HCT116 (cell line): Measurements from ENCODE around the gene RNF126. TPM values are rescaled to one million over a fixed set of nuclear protein-coding genes. Genes with fewer than 3 reads are reported as not detected.

Experiments
- ATAC-seq: fragments of 200-7000 bp; cut with Tn5 transposase; 2 replicates; pipeline ENCODE4 v1.9.1; 2020; ENCODE audit warnings: mild to moderate bottlenecking, moderate library complexity
- BruUV-seq: library from RNA; stranded (reverse); fragments of 400-500 nt; replicated peaks from 2 replicates; lab custom pipeline; 2021; lab: Mats Ljungman, UMichigan
- CTCF ChIA-PET: fragments of 300-600 bp; sonication (Branson Sonifier 250); formaldehyde crosslinking; loops from one replicate; lab custom pipeline; 2021; ENCODE audit warnings: antibody characterized with exemption; lab: Charles Lee
- POLR2A ChIA-PET: fragments of 300-600, 350-600 bp; sonication (Branson Sonifier 250); formaldehyde crosslinking; loops from one replicate; lab custom pipeline; 2021; ENCODE audit warnings: antibody characterized with exemption; lab: Charles Lee
- RAD21 ChIA-PET, 2 experiments: fragments of 300-600 bp; sonication (Branson Sonifier 250); formaldehyde crosslinking; loops; one replicate each; lab custom pipeline; 2023; ENCODE audit warnings: low total read pairs in 2 of 2; ENCODE audit not compliant: uncharacterized antibody in 2 of 2, unreplicated experiment in 2 of 2, low non-redundant PET in 1 of 2; lab: Charles Lee
- DNase-seq: peaks from one replicate; pipeline ENCODE4 v3.0.0-alpha.2; 2010; ENCODE audit warnings: low read depth, low spot score
- H2AFZ ChIP-seq: fragments of 200-600 bp; shearing (Covaris generic), sonication (generic); 2 replicates; pipeline ENCODE4 v1.6.1; 2017; ENCODE audit warnings: low read depth, mixed run types, mixed read lengths, antibody characterized with exemption, low read length; ENCODE audit not compliant: poor library complexity, severe bottlenecking
- H3K27ac ChIP-seq: 2 replicates; pipeline ENCODE4 v1.5.1; 2012; ENCODE audit warnings: low read depth, low read length
- H3K27me3 ChIP-seq: fragments of 200-600 bp; sonication (generic); 2 replicates; pipeline ENCODE4 v1.6.1; 2016; ENCODE audit warnings: mixed run types, low read length, mixed read lengths; ENCODE audit not compliant: insufficient read depth
- H3K36me3 ChIP-seq, 2 experiments: fragments of 200-500 bp in 1 of 2; fragments of 200-600 bp in 1 of 2; sonication (Bioruptor generic) in 1 of 2; sonication (generic) in 1 of 2; 2 replicates each; pipeline versions ENCODE4 v1.5.1 to v1.6.1; 2014 to 2016; ENCODE audit warnings: low read length in 2 of 2, inconsistent platforms in 1 of 2, mixed read lengths in 1 of 2, mixed run types in 1 of 2; ENCODE audit not compliant: insufficient read depth in 2 of 2, control insufficient read depth in 1 of 2
- H3K4me1 ChIP-seq, 2 experiments: fragments of 200-600 bp in 1 of 2; sonication (generic) in 1 of 2; 2 replicates each; pipeline versions ENCODE4 v1.5.1 to v1.6.1; 2012 to 2017; ENCODE audit warnings: low read length in 2 of 2, inconsistent platforms in 1 of 2, mild to moderate bottlenecking in 1 of 2, mixed read lengths in 1 of 2, mixed run types in 1 of 2, moderate library complexity in 1 of 2; ENCODE audit not compliant: insufficient read depth in 2 of 2, control insufficient read depth in 1 of 2
- H3K4me2 ChIP-seq: fragments of 200-600 bp; sonication (generic); 2 replicates; pipeline ENCODE4 v1.6.1; 2017; ENCODE audit warnings: mixed run types, low read length, mixed read lengths
- H3K4me3 ChIP-seq, 2 experiments: fragments of 200-600 bp in 1 of 2; sonication (generic) in 1 of 2; replicated peaks in 1 of 2; 2 replicates each; pipeline ENCODE4 v1.5.1; 2011 to 2016; ENCODE audit warnings: low read length in 2 of 2, control low read depth in 1 of 2, low read depth in 1 of 2, mild to moderate bottlenecking in 1 of 2, mixed read lengths in 1 of 2, mixed run types in 1 of 2
- H3K79me2 ChIP-seq: fragments of 200-600 bp; sonication (generic); 2 replicates; pipeline ENCODE4 v1.6.1; 2017; ENCODE audit warnings: mild to moderate bottlenecking, mixed run types, low read length, moderate library complexity, mixed read lengths; ENCODE audit not compliant: insufficient read depth
- H3K9ac ChIP-seq: fragments of 200-600 bp; sonication (generic); 2 replicates; pipeline ENCODE4 v1.6.1; 2016; ENCODE audit warnings: low read length, mixed read lengths
- H3K9me2 ChIP-seq: fragments of 200-600 bp; sonication (generic), shearing (Covaris generic); 2 replicates; pipeline ENCODE4 v1.6.1; 2017; ENCODE audit warnings: mixed run types, mild to moderate bottlenecking, moderate library complexity; ENCODE audit not compliant: insufficient read depth
- H3K9me3 ChIP-seq, 2 experiments: fragments of 200-500 bp in 1 of 2; fragments of 200-600 bp in 1 of 2; sonication (Bioruptor generic) in 1 of 2; sonication (generic) in 1 of 2; 2 replicates each; pipeline ENCODE4 v1.6.1; 2014 to 2017; ENCODE audit warnings: low read length in 2 of 2, mixed read lengths in 2 of 2, inconsistent platforms in 1 of 2, low read depth in 1 of 2, mild to moderate bottlenecking in 1 of 2, mixed run types in 1 of 2, moderate library complexity in 1 of 2; ENCODE audit not compliant: control insufficient read depth in 1 of 2, insufficient read depth in 1 of 2
- H4K20me1 ChIP-seq: fragments of 200-600 bp; sonication (generic), shearing (Covaris generic); 2 replicates; pipeline ENCODE4 v1.6.1; 2017; ENCODE audit warnings: mixed run types, mild to moderate bottlenecking, moderate library complexity; ENCODE audit not compliant: insufficient read depth
- ATF3 ChIP-seq: IDR thresholded peaks from 2 replicates; pipeline ENCODE4 v1.6.1; 2012
- CBX3 ChIP-seq: IDR thresholded peaks from 2 replicates; pipeline ENCODE4 v1.6.1; 2012; ENCODE audit warnings: low read depth
- CEBPB ChIP-seq: IDR thresholded peaks from 2 replicates; pipeline ENCODE4 v1.6.1; 2012; ENCODE audit warnings: low read depth
- CTCF ChIP-seq, 3 experiments: fragments of 200-600 bp in 1 of 3; sonication (generic) in 1 of 3; IDR thresholded peaks in 2 of 3; conservative IDR thresholded peaks in 1 of 3; 2 replicates each; pipeline ENCODE4 v1.5.1; 2012 to 2017; ENCODE audit warnings: low read depth in 2 of 3, low read length in 2 of 3, antibody characterized with exemption in 1 of 3, borderline replicate concordance in 1 of 3, control low read depth in 1 of 3, mild to moderate bottlenecking in 1 of 3, mixed read lengths in 1 of 3, mixed run types in 1 of 3, moderate library complexity in 1 of 3; ENCODE audit not compliant: insufficient read depth in 1 of 3
- EGR1 ChIP-seq: IDR thresholded peaks from 2 replicates; pipeline ENCODE4 v1.6.1; 2012; ENCODE audit warnings: low read depth
- ELF1 ChIP-seq: IDR thresholded peaks from 2 replicates; pipeline ENCODE4 v1.6.1; 2012; ENCODE audit warnings: low read depth, borderline replicate concordance
- EZH2 ChIP-seq: fragments of 200-600 bp; sonication (generic); IDR thresholded peaks from 2 replicates; pipeline ENCODE4 v1.6.1; 2017; ENCODE audit warnings: antibody characterized with exemption, mixed run types
- EZH2phosphoT487 ChIP-seq: fragments of 200-600 bp; IDR thresholded peaks from 2 replicates; pipeline ENCODE4 v1.6.1; 2018; ENCODE audit warnings: antibody characterized with exemption, borderline replicate concordance
- JUND ChIP-seq: IDR thresholded peaks from 2 replicates; pipeline ENCODE4 v1.6.1; 2012
- POLR2A ChIP-seq: IDR thresholded peaks from 2 replicates; pipeline ENCODE4 v1.7.0; 2011; ENCODE audit warnings: borderline replicate concordance; ENCODE audit not compliant: insufficient read depth, insufficient read length; ENCODE audit errors: extremely low read depth
- POLR2AphosphoS5 ChIP-seq: IDR thresholded peaks from 2 replicates; pipeline ENCODE4 v1.6.1; 2011; ENCODE audit warnings: mild to moderate bottlenecking, low read depth, low read length, moderate library complexity
- RAD21 ChIP-seq: IDR thresholded peaks from 2 replicates; pipeline ENCODE4 v1.6.1; 2012; ENCODE audit warnings: low read depth, mild to moderate bottlenecking
- REST ChIP-seq: IDR thresholded peaks from 2 replicates; pipeline ENCODE4 v1.6.1; 2012; ENCODE audit warnings: low read depth
- SIN3A ChIP-seq: IDR thresholded peaks from 2 replicates; pipeline ENCODE4 v1.6.1; 2012; ENCODE audit warnings: low read depth
- SP1 ChIP-seq: IDR thresholded peaks from 2 replicates; pipeline ENCODE4 v1.6.1; 2012; ENCODE audit warnings: low read depth
- SRF ChIP-seq: IDR thresholded peaks from 2 replicates; pipeline ENCODE4 v1.6.1; 2012; ENCODE audit warnings: low read depth
- YY1 ChIP-seq: IDR thresholded peaks from 2 replicates; pipeline ENCODE4 v1.6.1; 2011; ENCODE audit warnings: low read length, low read depth, moderate library complexity, mild to moderate bottlenecking; ENCODE audit not compliant: insufficient replicate concordance; ENCODE audit errors: extremely low read depth
- ZBTB33 ChIP-seq: IDR thresholded peaks from 2 replicates; pipeline ENCODE4 v1.6.1; 2011; ENCODE audit warnings: mild to moderate bottlenecking, low read length, moderate library complexity; ENCODE audit not compliant: insufficient replicate concordance; ENCODE audit errors: extremely low read depth
- ZFX ChIP-seq: fragments of 450-650 bp; IDR thresholded peaks from 2 replicates; pipeline ENCODE4 v1.6.1; 2017
- ZNF274 ChIP-seq: fragments of 200-500 bp; sonication (Bioruptor generic); IDR thresholded peaks from 2 replicates; pipeline ENCODE4 v1.6.1; 2014; ENCODE audit warnings: mild to moderate bottlenecking, low read depth, low read length, inconsistent platforms
- intact Hi-C: fragments of 100-400 bp; cut with micrococcal nuclease; formaldehyde crosslinking; loops from 2 replicates; pipeline ENCODE4 v1.10.0; 2022
- total RNA-seq: library from RNA; stranded (reverse); gene quantifications from one replicate; pipeline ENCODE4 v1.2.1, GENCODE V29; 2021; ENCODE audit not compliant: unreplicated experiment

The RNF126 gene
- total RNA-seq, 1 experiment from 2014 or later, result 93.8 TPM

GRCh38 chr19:616062-616700 is 46.8 kb downstream of the RNF126 start:
- POLR2A ChIA-PET, result no interaction called here
- intact Hi-C loops, result no loop called here

More at GRCh38 chr19:616062-616700, 46.8 kb downstream of the RNF126 start:
- Histone ChIP-seq H3K9ac (no peak overlapping the region), H3K27ac (no peak overlapping the region), H3K9me2 (no peaks in the 10 kb centered on the region), H3K9me3 (no peaks in the 10 kb centered on the region), H4K20me1 (no peaks in the 10 kb centered on the region), H3K36me3 (peaks cover 0 to 26% of the 10 kb centered on the region in 2 experiments; a peak in 2 of 4 replicates), H3K4me3 (no peak overlapping the region), H3K79me2 (no peaks in the 10 kb centered on the region), H3K4me1 (no peaks in the 10 kb centered on the region), H2AFZ (no peak overlapping the region), H3K27me3 (no peaks in the 10 kb centered on the region), H3K4me2 (no peak overlapping the region)
- no TSS peak for BruUV-seq
- RAD21 ChIA-PET, result no interaction called here
- CTCF ChIA-PET, result no interaction called here
- ATAC-seq (no peak), DNase-seq (no peak)
- no peak for TF ChIP-seq EZH2phosphoT487
- TF ChIP-seq JUND, result no peak
- TF ChIP-seq CTCF (IDR thresholded peaks at IDR 0.05 in 2 of 3, conservative IDR thresholded peaks at IDR 0.05 in 1 of 3; ENCODE audit: borderline replicate concordance in 1 of 3, insufficient read depth in 1 of 3, low read depth in 2 of 3, low read length in 2 of 3), result no peak
- TF ChIP-seq POLR2A, result no peak
- TF ChIP-seq YY1, result no peak
- TF ChIP-seq CBX3, result no peak
- TF ChIP-seq ATF3, result no peak
- TF ChIP-seq ZNF274, result no peak
- no peak for TF ChIP-seq EGR1
- TF ChIP-seq ZBTB33, result no peak
- no peak for TF ChIP-seq SP1
- TF ChIP-seq REST, result no peak
- TF ChIP-seq ELF1, result no peak
- TF ChIP-seq SRF, result no peak
- no peak for TF ChIP-seq RAD21
- TF ChIP-seq ZFX, result no peak
- TF ChIP-seq CEBPB, result no peak
- no peak for TF ChIP-seq SIN3A
- no peak for TF ChIP-seq POLR2AphosphoS5
- TF ChIP-seq EZH2, result no peak
